Activated naive CD8-positive, alpha-beta T cell treated with anti-CD3 and anti-CD28 coated beads, Interleukin-2, amount 50 U/mL, for 24 hours (primary cell): ENCODE results near the gene RAET1E.
"Not testable (repeated sequence)": the region's sequence is repeated elsewhere in the genome, so short reads cannot be mapped to it uniquely, and the experiment has no call there.

ENCODE experiments used
- ATAC-seq: fragments of 150-1000 bp; cut with Tn5 transposase; one replicate; pipeline ENCODE4 v1.10.0; 2021
- DNase-seq: peaks from one replicate; pipeline ENCODE4 v3.0.0; 2021
- H3K27ac Mint-ChIP-seq: one replicate; pipeline ENCODE4 v1.8.0; 2021; ENCODE audit warnings: mild to moderate bottlenecking, mixed read lengths
- H3K27me3 Mint-ChIP-seq: one replicate; pipeline ENCODE4 v1.8.0; 2021; ENCODE audit warnings: mixed read lengths
- H3K36me3 Mint-ChIP-seq: one replicate; pipeline ENCODE4 v1.8.0; 2021; ENCODE audit warnings: low read depth, mixed read lengths
- H3K4me1 Mint-ChIP-seq: one replicate; pipeline ENCODE4 v1.8.0; 2021; ENCODE audit warnings: mixed read lengths
- H3K4me3 Mint-ChIP-seq: one replicate; pipeline ENCODE4 v1.8.0; 2021; ENCODE audit warnings: mild to moderate bottlenecking, moderate library complexity, mixed read lengths
- H3K9me3 Mint-ChIP-seq: one replicate; pipeline ENCODE4 v1.8.0; 2021; ENCODE audit warnings: mixed read lengths

The RAET1E gene

DNA sequence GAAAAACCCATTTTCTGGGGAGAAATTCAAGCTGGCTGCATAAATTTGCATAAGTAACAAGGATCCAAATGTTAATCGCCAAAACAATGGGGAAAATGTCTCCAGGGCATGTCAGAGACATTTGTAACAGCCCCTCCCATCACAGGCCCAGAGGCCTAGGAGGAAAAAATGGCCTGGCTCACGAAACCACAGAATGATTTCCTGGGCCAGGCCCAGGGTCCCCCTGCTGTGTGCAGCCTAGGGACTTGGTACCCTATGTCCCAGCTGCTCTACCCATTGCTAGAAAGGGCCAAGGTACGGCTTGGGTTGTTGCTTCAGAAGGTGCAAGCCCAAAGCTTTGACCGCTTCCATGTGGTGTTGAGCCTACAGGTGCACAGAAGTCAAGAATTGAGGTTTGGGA is 10.6 kb upstream of the RAET1E start:
- ATAC-seq, H3K4me3 Mint-ChIP-seq, H3K36me3 Mint-ChIP-seq, DNase-seq, H3K4me1 Mint-ChIP-seq, H3K27ac Mint-ChIP-seq: not testable (repeated sequence)
- Mint-ChIP-seq H3K9me3 (peaks cover 17% of the 10 kb centered on the region), H3K27me3 (peaks cover 18% of the 10 kb centered on the region)

DNA sequence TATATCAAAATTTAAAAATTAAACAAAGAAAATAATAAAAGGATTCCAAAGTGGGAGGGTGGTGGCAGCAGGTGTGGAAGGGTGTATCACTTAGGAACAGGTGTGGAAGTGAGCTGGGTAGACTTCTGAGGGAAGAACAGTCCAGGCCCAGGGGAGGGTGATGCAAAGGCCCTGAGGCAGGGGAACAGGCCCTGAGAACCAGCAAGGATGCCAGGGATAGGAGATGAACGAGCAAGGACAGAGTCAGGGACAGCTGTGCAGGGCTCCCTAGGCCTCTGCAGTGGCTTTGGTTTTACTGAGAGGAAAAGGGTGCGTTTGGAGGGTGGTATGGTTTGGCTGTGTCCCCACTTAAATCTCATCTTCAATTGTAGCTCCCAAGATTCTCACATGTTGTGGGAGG is 9.4 kb upstream of the RAET1E start:
- H3K27ac Mint-ChIP-seq, result no peak overlapping the region
- H3K4me1 Mint-ChIP-seq, result no peaks in the 10 kb centered on the region

DNA sequence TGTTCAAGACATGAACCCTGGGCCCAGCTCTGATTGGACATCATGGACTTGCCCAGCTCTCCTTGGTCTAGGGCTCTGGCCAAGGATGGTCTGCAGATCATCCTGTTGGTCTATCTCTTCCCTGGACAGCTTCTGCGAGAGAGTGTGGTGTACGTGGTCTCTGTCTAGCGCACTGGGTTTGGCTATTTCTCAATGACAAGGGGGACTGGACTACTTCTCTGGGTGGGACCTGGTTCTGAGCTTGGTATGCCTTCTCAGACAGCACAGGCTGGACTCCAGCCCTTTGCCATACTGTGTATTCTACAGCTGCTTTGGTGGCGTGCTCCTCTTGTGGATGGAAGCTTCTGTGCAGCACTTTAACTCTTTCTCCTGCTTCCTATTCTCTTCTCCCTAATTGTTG is 8.5 kb upstream of the RAET1E start:
- Mint-ChIP-seq H3K27me3 (peaks cover 10% of the 10 kb centered on the region), H3K36me3 (peaks cover 6% of the 10 kb centered on the region), H3K4me1 (no peaks in the 10 kb centered on the region), H3K9me3 (peaks cover 17% of the 10 kb centered on the region), H3K27ac (no peak overlapping the region), H3K4me3 (no peak overlapping the region)
- DNase-seq, result no peak
- no peak for ATAC-seq

More for the DNA sequence above, 9.4 kb upstream of the RAET1E start:
- H3K27me3 Mint-ChIP-seq, result peaks cover 13% of the 10 kb centered on the region
- H3K9me3 Mint-ChIP-seq, result peaks cover 17% of the 10 kb centered on the region
- no peak for DNase-seq
- no peak for ATAC-seq
- peaks cover 6% of the 10 kb centered on the region for H3K36me3 Mint-ChIP-seq
- no peak overlapping the region for H3K4me3 Mint-ChIP-seq

DNA sequence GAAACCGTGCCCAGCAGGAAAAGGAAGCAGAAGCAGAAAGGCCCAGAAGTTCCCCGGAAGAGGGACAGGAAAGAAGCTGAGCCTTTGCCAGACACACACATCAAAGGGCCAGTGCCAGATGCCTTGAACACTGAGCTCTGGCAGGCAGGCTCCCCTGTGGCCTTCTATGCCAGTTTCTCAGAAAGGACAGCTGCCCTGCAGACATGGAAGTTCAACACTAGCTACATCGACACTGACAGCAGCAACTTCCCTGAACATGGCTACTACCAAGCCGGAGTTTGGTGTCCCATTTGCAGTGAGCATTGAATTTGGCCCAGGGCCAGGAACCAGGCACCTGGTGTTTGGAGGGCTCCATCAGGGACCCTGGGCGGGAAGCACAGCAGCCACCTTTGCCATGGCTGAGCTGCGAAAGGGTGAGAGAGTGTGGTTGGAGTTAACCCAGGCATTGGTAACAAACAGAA is 8.0 kb upstream of the RAET1E start:
- Mint-ChIP-seq H3K27ac (no peak overlapping the region), H3K36me3 (peaks cover 6% of the 10 kb centered on the region), H3K9me3 (peaks cover 17% of the 10 kb centered on the region), H3K4me3 (no peak overlapping the region), H3K4me1 (no peaks in the 10 kb centered on the region), H3K27me3 (peaks cover 8% of the 10 kb centered on the region)
- no peak for DNase-seq
- no peak for ATAC-seq

DNA sequence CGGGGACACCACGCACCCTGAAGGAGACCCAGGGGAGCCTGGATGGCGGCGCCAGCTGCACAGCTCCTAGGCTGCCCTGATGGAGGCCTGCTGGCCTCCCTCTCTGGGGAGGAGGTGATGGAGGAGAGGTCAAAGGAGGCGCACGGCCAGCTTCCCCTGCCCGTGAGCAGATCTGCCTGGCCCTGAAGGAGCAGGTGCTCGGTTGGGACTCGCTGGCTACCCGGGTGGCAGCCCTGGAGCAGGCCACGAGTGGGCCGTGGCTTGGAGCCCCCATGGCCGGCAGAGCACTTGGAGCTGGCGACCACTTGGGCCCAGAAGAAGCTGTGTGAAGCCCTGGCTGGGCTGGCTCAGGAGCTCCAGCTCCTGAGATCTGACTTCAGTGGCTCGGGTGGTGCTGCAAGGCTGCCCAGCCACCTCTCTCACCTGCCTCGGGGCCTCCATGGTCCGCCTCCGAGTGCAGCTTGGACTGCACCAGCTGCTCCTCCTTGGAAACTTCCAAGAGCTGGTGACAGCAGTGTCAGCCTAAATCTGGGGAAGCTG is 7.5 kb upstream of the RAET1E start:
- Mint-ChIP-seq H3K27ac (no peak overlapping the region), H3K27me3 (peaks cover 5% of the 10 kb centered on the region), H3K4me3 (no peak overlapping the region), H3K4me1 (no peaks in the 10 kb centered on the region), H3K9me3 (peaks cover 17% of the 10 kb centered on the region), H3K36me3 (peaks cover 6% of the 10 kb centered on the region)
- no peak for DNase-seq
- no peak for ATAC-seq

DNA sequence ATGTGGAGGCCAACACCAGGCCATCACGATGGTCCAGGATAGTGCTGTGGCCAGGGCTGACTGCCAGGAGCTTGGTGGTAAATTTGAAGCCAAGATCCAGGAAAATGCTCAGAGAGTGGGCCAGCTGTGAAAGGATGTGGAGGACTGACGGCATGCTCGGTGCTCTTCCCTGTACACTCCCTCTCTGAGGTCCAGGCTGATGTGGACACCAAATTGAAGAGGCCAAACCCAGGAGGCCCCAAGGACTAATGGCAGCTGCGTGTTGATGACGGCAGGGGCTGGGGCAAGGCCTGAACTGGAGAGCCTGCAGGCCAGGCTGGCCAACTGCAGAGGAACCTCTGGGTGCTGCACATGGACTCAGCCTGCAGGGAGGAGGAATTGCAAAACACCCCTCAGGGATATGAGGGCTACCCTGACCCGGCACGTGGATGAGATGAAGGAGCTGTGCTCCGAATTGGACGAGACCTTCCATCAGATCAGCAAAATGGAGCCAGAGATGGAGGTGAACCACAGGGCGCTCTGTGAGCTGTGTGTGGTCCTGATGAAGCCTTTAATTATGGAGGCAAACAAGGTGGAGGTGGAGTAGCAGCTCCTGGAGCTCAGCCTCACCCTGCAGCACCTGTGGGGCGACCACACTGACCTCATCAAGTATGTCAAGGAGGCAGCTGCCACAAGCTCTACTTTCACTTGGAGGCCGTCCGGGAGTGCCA is 6.9 kb upstream of the RAET1E start:
- H3K27me3 Mint-ChIP-seq, result peaks cover 2% of the 10 kb centered on the region
- no peak overlapping the region for H3K27ac Mint-ChIP-seq
- H3K4me1 Mint-ChIP-seq, result no peaks in the 10 kb centered on the region
- no peak for DNase-seq
- peaks cover 17% of the 10 kb centered on the region for H3K9me3 Mint-ChIP-seq
- ATAC-seq, result no peak
- H3K4me3 Mint-ChIP-seq, result no peak overlapping the region
- peaks cover 6% of the 10 kb centered on the region for H3K36me3 Mint-ChIP-seq

DNA sequence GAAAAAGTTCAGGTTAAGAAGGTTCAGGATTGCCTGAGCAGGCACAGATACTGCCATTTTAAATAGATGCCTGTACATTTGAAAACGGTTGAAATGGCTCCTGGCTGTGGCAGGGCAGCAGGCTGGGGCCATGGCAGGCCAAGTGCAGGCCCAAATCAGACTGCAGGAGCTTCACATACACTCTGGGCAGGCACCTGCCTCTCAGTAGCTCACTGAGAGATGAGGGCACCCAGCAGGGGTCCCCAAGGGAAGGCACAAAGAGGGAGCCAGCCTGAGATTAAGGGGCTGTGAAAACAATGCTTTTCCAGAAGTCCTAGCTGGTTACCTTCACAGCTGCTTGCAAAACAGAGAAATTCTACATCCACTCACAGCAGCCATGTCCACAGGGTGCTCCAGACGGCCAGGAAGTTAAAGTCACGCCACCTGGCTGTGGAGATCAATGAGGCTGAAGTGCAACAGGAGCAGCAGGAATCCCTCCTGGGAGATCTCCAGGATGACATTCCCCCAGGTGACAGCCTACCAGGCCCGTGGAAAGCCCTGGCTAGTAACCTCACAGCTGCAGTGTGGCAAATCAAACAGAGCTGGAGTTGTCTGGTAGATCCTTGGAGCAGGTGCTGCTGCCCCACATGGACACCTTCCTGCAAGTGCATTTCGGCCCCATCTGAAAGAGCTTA is 6.2 kb upstream of the RAET1E start:
- peaks cover 6% of the 10 kb centered on the region for H3K36me3 Mint-ChIP-seq
- peaks cover 2% of the 10 kb centered on the region for H3K27me3 Mint-ChIP-seq
- H3K4me3 Mint-ChIP-seq, result no peak overlapping the region
- peaks cover 13% of the 10 kb centered on the region for H3K9me3 Mint-ChIP-seq
- ATAC-seq (no peak), DNase-seq (no peak)
- no peak overlapping the region for H3K27ac Mint-ChIP-seq
- no peaks in the 10 kb centered on the region for H3K4me1 Mint-ChIP-seq

DNA sequence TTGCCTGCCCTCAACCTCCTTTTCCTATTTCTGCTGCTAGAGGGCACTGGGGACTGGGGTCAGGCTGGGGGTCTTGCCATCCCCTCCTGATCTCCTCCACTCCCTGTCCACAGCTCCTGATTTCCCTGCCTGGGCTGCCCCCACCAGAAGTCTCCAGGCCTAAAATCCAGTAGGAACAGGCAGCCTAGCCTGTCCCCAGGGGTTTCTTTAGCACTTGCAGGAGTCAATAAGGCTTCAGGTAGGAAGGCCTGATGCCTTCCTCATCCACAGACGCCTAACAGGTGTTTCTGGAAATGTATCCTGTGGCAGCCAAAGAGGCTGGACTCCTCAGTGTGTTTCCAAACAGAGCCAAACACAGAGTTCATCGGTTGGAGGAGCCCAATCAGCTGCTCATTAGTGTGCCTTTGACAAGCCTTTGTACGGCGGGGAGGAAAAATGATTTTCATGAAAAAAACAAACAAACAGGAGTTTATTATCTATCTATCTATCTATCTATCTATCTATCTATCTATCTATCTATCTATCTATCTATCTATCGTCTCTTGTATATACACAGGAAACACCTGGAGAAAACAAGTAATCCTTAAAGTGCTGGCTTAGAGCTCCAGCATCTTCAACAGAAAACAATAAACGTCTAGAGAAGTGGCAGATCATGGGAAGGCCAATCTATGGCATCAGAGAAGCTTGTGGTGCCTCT is 3.7 kb upstream of the RAET1E start:
- ATAC-seq, result no peak
- H3K27me3 Mint-ChIP-seq, result no peaks in the 10 kb centered on the region
- H3K27ac Mint-ChIP-seq, result no peak overlapping the region

DNA sequence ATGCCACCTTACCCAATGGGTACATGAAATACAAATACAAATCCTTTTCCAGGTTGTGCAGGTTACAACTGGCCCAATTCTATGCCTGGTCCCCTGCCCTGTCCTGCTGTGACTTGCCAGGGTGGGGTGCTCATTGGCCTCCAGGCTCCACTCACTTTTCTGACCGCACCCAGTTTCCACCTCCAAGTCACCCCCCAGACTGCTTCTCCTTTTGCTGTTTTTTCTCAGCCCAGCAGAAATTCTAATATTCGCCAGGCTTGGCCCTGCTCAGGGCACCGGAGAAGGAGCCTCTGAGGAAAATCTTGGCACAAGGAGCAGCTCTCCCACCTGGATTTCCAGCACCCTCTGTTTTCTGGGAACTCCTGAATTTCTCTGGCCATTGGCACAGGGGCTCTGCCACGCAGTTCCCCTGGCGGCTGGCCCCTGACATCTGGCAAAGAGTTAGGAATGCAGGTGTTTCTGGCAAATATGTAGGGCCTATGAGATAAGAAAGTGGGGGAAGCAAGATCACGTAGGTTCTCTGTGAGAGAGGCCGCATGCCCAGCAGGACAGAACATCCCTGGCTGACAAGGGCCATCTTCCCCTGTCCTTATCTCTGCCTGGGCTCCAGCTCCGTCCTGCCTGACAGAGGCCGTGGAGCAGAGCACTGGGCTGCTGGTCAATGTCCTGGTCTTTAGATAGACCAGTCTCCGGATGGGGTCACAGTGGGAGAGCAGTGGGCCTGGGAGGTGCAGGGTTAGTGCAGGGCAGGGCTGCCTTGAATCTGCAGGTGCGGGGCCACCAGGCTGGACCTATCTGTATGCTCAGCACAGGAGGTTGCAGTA is 2.9 kb upstream of the RAET1E start:
- DNase-seq, result no peak
- Mint-ChIP-seq H3K4me3 (no peak overlapping the region), H3K4me1 (peaks cover 9% of the 10 kb centered on the region), H3K9me3 (no peaks in the 10 kb centered on the region), H3K27ac (no peak overlapping the region), H3K36me3 (no peaks in the 10 kb centered on the region), H3K27me3 (no peaks in the 10 kb centered on the region)
- no peak for ATAC-seq

More for the DNA sequence above, 3.7 kb upstream of the RAET1E start:
- Mint-ChIP-seq H3K36me3 (no peaks in the 10 kb centered on the region), H3K9me3 (no peaks in the 10 kb centered on the region), H3K4me1 (peaks cover 2% of the 10 kb centered on the region), H3K4me3 (no peak overlapping the region)
- no peak for DNase-seq

DNA sequence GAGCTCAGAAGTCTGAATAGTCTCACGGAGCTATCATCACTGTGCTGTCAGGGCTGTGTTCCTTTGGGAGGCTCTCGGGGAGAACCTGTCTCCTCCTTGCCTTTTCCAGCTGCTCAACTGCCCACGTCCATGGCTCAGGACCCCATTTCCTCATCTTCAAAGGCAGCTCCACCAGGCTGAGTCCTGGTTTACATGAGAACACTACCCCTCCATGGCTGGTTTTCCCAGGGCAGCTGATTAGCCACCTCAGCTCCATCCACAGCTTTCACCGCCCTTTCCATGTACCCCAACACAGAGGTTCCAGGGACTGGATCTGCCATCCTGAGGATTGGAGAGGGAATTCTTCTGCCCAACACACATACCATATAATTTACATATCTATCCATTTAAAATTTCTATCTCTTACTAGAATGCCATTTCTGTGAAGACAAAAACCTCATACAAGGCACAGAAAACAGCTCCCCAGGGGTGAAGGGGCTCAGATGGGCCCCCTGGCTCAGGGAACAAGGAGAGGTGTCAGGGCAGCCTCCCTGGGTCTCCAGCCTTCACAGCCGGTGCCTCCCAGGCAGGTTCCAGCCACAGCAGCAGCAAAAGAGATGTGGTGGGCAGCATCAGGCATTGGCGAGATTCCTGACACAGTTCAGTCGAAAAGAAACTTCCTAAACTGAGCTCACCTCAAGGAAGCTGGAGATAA is 2.2 kb upstream of the RAET1E start:
- no peak for ATAC-seq
- Mint-ChIP-seq H3K36me3 (no peaks in the 10 kb centered on the region), H3K4me3 (no peak overlapping the region)

DNA sequence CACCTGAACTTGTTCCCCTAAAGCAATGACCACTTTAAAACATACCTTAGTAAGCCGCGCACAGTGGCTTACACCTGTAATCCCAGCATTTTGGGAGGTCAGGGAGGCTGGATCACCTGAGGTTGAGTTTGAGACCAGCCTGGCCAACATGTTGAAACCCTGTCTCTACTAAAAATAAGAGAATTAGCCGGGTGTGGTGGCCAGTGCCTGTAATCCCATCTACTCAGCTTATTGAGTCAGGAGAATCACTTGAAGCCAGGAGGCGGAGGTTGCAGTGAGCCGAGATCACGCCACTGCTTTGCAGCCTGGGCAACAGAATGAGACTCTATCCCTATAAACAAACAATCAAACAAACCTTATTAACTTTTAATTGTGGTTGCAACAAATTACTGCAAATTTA is 1.6 kb upstream of the RAET1E start:
- Mint-ChIP-seq H3K27ac (no peak overlapping the region), H3K9me3 (no peaks in the 10 kb centered on the region), H3K27me3 (no peaks in the 10 kb centered on the region), H3K4me3 (no peak overlapping the region), H3K36me3 (no peaks in the 10 kb centered on the region), H3K4me1 (peaks cover 11% of the 10 kb centered on the region)
- no peak for ATAC-seq
- no peak for DNase-seq

More for the DNA sequence above, 2.2 kb upstream of the RAET1E start:
- H3K27me3 Mint-ChIP-seq, result no peaks in the 10 kb centered on the region
- DNase-seq, result no peak
- no peaks in the 10 kb centered on the region for H3K9me3 Mint-ChIP-seq
- peaks cover 11% of the 10 kb centered on the region for H3K4me1 Mint-ChIP-seq
- no peak overlapping the region for H3K27ac Mint-ChIP-seq

DNA sequence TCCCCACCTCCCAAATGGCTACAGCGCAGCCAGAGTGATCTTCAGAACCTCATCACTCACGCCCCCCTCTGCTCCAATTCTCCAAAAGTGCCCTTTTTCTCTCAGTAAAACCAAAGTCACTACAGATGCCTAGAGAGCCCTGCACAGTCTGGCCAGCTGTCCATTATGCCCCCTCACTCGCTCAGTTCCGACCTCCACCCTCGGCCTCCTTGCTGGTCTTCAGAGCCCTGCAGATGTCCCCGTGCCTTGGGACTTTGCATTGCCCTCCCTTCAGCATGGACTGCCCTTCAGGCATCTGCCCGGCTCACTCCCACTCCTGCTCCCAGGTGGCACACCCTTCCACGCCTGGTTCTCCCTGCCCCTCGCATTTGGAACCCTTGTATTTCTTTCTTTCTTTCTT is 1.1 kb upstream of the RAET1E start:
- no peaks in the 10 kb centered on the region for H3K9me3 Mint-ChIP-seq
- no peak overlapping the region for H3K4me3 Mint-ChIP-seq
- no peak overlapping the region for H3K27ac Mint-ChIP-seq
- no peak for ATAC-seq
- no peaks in the 10 kb centered on the region for H3K27me3 Mint-ChIP-seq
- no peaks in the 10 kb centered on the region for H3K36me3 Mint-ChIP-seq
- peaks cover 11% of the 10 kb centered on the region for H3K4me1 Mint-ChIP-seq
- no peak for DNase-seq

DNA sequence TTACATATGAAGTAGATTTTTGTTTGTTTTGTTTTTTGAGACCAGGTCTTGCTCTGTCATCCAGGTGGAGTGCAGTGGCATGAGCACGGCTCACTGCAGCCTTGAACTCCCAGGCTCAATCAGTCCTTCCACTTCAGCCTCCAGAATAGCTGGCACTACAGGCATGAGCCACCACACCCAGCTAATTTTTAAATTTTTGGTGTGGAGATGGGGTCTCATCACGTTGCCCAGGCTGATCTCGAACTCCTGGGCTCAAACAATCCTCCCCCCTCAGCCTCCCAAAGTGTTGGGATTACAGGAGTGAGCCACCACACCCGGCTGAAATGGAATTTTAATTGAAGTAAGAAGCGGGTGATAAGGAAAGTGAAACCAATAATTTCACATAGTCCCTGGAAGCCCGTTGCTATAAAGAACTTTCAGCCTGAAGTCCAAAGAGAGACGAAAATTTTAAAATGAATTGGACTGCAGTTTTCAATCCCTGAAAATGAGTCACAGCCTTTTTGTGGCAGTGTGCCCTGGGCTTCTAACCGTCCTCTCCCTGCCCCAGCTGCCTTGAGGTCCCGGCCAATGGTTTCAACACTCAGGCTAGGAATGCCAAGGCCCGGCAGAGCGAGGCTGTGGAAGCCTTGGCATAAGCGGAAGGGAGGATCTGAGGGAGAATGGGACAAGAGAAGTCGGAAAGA is 757 bp downstream of the RAET1E start:
- Mint-ChIP-seq H3K27me3 (peaks cover 5% of the 10 kb centered on the region), H3K36me3 (no peaks in the 10 kb centered on the region), H3K4me1 (peaks cover 11% of the 10 kb centered on the region), H3K9me3 (no peaks in the 10 kb centered on the region), H3K4me3 (no peak overlapping the region), H3K27ac (no peak overlapping the region)
- no peak for ATAC-seq
- no peak for DNase-seq
